IPS-18c (cell line): ENCODE measurements around the gene ZNF888.
"Not testable (repeated sequence)": the region's sequence is repeated elsewhere in the genome, so short reads cannot be mapped to it uniquely, and the experiment has no call there.

ENCODE experiments used
- H3K4me3 ChIP-seq: 2 replicates; pipeline ENCODE4 v1.7.0; 2013; ENCODE audit warnings: low read depth, mild to moderate bottlenecking, low read length, moderate library complexity; ENCODE audit not compliant: insufficient read depth
- H3K9me3 ChIP-seq: one replicate; pipeline ENCODE4 v1.6.1; 2013; ENCODE audit warnings: mild to moderate bottlenecking, low read length, moderate library complexity; ENCODE audit not compliant: control insufficient read depth, insufficient read depth

ZNF888 gene

GRCh38 chr19:52922841-52923777, at the start of gene ZNF888:
ZNF888 (minus strand) TSS chr19:52923428; CDS start chr19:52917873, 5,555 bp downstream.
- Histone ChIP-seq H3K4me3 (peak within 1 kb of the TSS; percentile 83), H3K9me3 (no peaks in the 10 kb centered on the region)

GRCh38 chr19:52967772-52968171, 44.5 kb upstream of the ZNF888 start:
- no peak overlapping the region for H3K4me3 ChIP-seq
- peaks cover 2% of the 10 kb centered on the region for H3K9me3 ChIP-seq

- peak overlapping the region; percentile 97 for H3K4me3 ChIP-seq
- peaks cover 2% of the 10 kb centered on the region for H3K9me3 ChIP-seq
These were observed 40.0 kb upstream of the ZNF888 start for GRCh38 chr19:52963247-52963618.

- peak within 1 kb of the TSS; percentile 97 for H3K4me3 ChIP-seq
- H3K9me3 ChIP-seq, result peaks cover 2% of the 10 kb centered on the region
These were observed 39.4 kb upstream of the ZNF888 start, which contains the start of gene ZNF816 for GRCh38 chr19:52962394-52963246. ZNF816 (minus strand) TSS chr19:52962881; CDS start chr19:52956089, 6,792 bp downstream.

GRCh38 chr19:52961981-52962380, 38.8 kb upstream of the ZNF888 start:
- peak overlapping the region; percentile 97 for H3K4me3 ChIP-seq
- peaks cover 2% of the 10 kb centered on the region for H3K9me3 ChIP-seq

GRCh38 chr19:52959613-52960295, 36.5 kb upstream of the ZNF888 start:
- Histone ChIP-seq H3K9me3 (peaks cover 2% of the 10 kb centered on the region), H3K4me3 (no peak overlapping the region)

GRCh38 chr19:52957591-52957990, 34.4 kb upstream of the ZNF888 start:
- H3K9me3 ChIP-seq, result no peaks in the 10 kb centered on the region
- H3K4me3 ChIP-seq, result no peak overlapping the region

- Histone ChIP-seq H3K4me3 (no peak overlapping the region), H3K9me3 (no peaks in the 10 kb centered on the region)
These were observed 33.7 kb upstream of the ZNF888 start for GRCh38 chr19:52956917-52957316.

- Histone ChIP-seq H3K4me3 (no peak overlapping the region), H3K9me3 (peaks cover 4% of the 10 kb centered on the region)
These were observed 26.2 kb upstream of the ZNF888 start for GRCh38 chr19:52949422-52949821.

GRCh38 chr19:52948025-52948770, 25.0 kb upstream of the ZNF888 start:
- Histone ChIP-seq H3K4me3 (no peak overlapping the region), H3K9me3 (peaks cover 4% of the 10 kb centered on the region)

GRCh38 chr19:52946322-52947310, 23.4 kb upstream of the ZNF888 start:
- H3K9me3 ChIP-seq, result peaks cover 4% of the 10 kb centered on the region

GRCh38 chr19:52945652-52946321, 22.6 kb upstream of the ZNF888 start:
- Histone ChIP-seq H3K9me3 (peaks cover 4% of the 10 kb centered on the region), H3K4me3 (no peak overlapping the region; the same call in 1 of the 2 replicates)

More at GRCh38 chr19:52946322-52947310, 23.4 kb upstream of the ZNF888 start:
- peak overlapping the region; percentile 32 for H3K4me3 ChIP-seq

GRCh38 chr19:52944703-52945493, 21.7 kb upstream of the ZNF888 start:
- not testable (repeated sequence) for H3K4me3 ChIP-seq, H3K9me3 ChIP-seq

GRCh38 chr19:52943884-52944643, 20.8 kb upstream of the ZNF888 start:
- Histone ChIP-seq H3K9me3 (peaks cover 4% of the 10 kb centered on the region), H3K4me3 (no peak overlapping the region)
